SK-N-MC (cell line): Measurements from ENCODE around the gene RYR3.

Experiments
- EZH2 ChIP-seq: fragments of 200-600 bp; sonication (generic); IDR thresholded peaks from one replicate; pipeline ENCODE4 v1.6.1; 2017; ENCODE audit warnings: antibody characterized with exemption
- POLR2AphosphoS5 ChIP-seq: IDR thresholded peaks from 2 replicates; pipeline ENCODE4 v1.6.1; 2012; ENCODE audit warnings: mild to moderate bottlenecking, low read depth, low read length, borderline replicate concordance

DNA sequence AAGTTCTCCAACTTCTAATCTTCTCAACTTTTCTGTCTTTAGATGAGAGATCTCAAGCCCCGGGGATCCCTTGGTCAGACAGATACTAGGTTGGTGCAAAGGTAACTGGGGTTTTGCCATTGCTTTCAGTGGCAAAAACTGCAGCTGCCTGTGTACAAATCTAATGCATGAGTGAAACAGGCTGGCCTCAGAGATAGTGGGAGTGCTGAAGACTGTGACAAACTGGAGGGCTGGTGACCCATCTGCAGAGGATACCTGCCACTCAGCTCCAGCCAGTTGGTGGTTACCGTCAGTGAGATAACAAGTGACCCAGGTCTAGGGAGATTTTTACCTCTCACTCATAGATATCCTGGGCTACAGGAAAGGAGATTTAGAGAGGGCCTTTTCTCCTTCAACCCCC lies 85.7 kb downstream of the RYR3 start:
- TF ChIP-seq POLR2AphosphoS5 (no peak), EZH2 (no peak)
